HepG2 (cell line): ENCODE data around the gene CALM1.

ENCODE experiments used
- CEBPZ ChIP-seq: IDR thresholded peaks from 2 replicates; pipeline ENCODE4 v1.6.1; 2012; ENCODE audit warnings: low read length, improper control_type of control experiment
- EZH2 ChIP-seq: conservative IDR thresholded peaks from 2 replicates; pipeline ENCODE4 v1.6.1; 2012; ENCODE audit warnings: mild to moderate bottlenecking, low read depth, low read length, moderate library complexity
- MED1 ChIP-seq: sonication (generic); formaldehyde crosslinking; IDR thresholded peaks from 2 replicates; pipeline ENCODE4 v1.4.0; 2020; ENCODE audit warnings: missing genetic modification reagents
- NCOR1 ChIP-seq: fragments of 200-600 bp; sonication (generic); IDR thresholded peaks from 2 replicates; pipeline ENCODE4 v1.7.0; 2017; ENCODE audit warnings: antibody characterized with exemption, low read length, borderline replicate concordance
- NFIC ChIP-seq: IDR thresholded peaks from 2 replicates; pipeline ENCODE4 v1.6.1; 2012; ENCODE audit warnings: mild to moderate bottlenecking, low read length, inconsistent platforms
- POLR2A ChIP-seq, 2 experiments: IDR thresholded peaks; 2 replicates each; pipeline ENCODE4 v1.6.1; 2011; ENCODE audit warnings: low read depth in 2 of 2, low read length in 2 of 2, mild to moderate bottlenecking in 1 of 2, moderate library complexity in 1 of 2; ENCODE audit not compliant: insufficient read depth in 1 of 2
- TRIM24 ChIP-seq: sonication (generic); formaldehyde crosslinking; IDR thresholded peaks from 2 replicates; pipeline ENCODE4 v1.8.0; 2022; ENCODE audit warnings: mild to moderate bottlenecking, missing genetic modification reagents
- ZNF143 ChIP-seq: sonication (generic); formaldehyde crosslinking; IDR thresholded peaks from 2 replicates; pipeline ENCODE4 v1.4.0; 2020; ENCODE audit warnings: missing genetic modification reagents
- ZNF749 ChIP-seq: sonication (generic); formaldehyde crosslinking; IDR thresholded peaks from 2 replicates; pipeline ENCODE4 v1.8.0; 2022; ENCODE audit warnings: mild to moderate bottlenecking, missing genetic modification reagents, moderate library complexity, borderline replicate concordance
- TF ChIP-seq, protein P1 (sequence below): sonication (generic); formaldehyde crosslinking; IDR thresholded peaks from 2 replicates; pipeline ENCODE4 v1.4.0; 2020; ENCODE audit warnings: missing genetic modification reagents

GRCh38 chr14:90450151-90450550 is 53.3 kb downstream of the CALM1 start:
- TF ChIP-seq, protein P1, sequence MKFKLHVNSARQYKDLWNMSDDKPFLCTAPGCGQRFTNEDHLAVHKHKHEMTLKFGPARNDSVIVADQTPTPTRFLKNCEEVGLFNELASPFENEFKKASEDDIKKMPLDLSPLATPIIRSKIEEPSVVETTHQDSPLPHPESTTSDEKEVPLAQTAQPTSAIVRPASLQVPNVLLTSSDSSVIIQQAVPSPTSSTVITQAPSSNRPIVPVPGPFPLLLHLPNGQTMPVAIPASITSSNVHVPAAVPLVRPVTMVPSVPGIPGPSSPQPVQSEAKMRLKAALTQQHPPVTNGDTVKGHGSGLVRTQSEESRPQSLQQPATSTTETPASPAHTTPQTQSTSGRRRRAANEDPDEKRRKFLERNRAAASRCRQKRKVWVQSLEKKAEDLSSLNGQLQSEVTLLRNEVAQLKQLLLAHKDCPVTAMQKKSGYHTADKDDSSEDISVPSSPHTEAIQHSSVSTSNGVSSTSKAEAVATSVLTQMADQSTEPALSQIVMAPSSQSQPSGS (CRISPR knock-in tag), result no peak
- TF ChIP-seq EZH2 (no peak), POLR2A (IDR thresholded peaks at IDR 0.05; ENCODE audit: insufficient read depth in 1 of 2, low read depth in 2 of 2, low read length in 2 of 2) (no peak), MED1 (CRISPR knock-in tag) (no peak), ZNF143 (CRISPR knock-in tag) (no peak), NCOR1 (no peak), NFIC (no peak), TRIM24 (no peak), CEBPZ (no peak), ZNF749 (CRISPR knock-in tag) (no peak)
